GM12801 (cell line): ENCODE measurements around the gene GPX6.

ENCODE experiments used
- TF ChIP-seq, protein P1 (sequence below): IDR thresholded peaks from one replicate; pipeline ENCODE4 v1.5.1; 2011; ENCODE audit warnings: control low read depth; ENCODE audit not compliant: insufficient read length; ENCODE audit errors: extremely low read depth

The GPX6 gene

DNA sequence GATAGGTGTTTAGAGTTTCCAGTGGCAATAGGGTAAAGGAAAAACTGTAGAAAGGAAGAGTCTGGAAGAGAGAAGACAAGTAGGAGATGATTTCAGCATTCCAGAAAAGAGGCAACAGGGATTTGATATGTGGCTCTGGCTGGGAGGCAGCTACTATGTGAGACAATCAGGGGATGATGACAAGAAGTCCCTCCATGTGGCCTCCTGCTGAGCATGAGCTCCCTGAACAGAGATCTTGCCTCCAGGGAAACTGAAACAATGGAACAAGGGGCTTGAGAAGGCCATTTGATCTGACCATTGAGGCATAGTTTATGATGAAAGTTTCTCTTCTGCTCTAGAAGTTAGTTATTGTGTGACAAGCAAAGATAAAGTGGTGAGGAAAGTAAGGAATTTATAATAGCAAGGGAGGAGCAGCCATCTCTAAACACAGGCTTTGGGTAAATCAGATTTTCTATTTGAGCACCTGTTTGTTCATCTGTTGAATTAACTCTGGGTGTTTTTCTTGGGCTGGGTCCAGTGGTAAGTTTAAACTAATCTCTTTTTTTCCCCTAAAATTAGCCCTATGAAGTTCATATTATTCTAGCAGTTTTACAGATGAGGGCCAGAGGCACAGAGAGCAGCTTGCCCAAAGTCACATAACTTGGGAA lies 7.1 kb upstream of the GPX6 start:
- TF ChIP-seq, protein P1, sequence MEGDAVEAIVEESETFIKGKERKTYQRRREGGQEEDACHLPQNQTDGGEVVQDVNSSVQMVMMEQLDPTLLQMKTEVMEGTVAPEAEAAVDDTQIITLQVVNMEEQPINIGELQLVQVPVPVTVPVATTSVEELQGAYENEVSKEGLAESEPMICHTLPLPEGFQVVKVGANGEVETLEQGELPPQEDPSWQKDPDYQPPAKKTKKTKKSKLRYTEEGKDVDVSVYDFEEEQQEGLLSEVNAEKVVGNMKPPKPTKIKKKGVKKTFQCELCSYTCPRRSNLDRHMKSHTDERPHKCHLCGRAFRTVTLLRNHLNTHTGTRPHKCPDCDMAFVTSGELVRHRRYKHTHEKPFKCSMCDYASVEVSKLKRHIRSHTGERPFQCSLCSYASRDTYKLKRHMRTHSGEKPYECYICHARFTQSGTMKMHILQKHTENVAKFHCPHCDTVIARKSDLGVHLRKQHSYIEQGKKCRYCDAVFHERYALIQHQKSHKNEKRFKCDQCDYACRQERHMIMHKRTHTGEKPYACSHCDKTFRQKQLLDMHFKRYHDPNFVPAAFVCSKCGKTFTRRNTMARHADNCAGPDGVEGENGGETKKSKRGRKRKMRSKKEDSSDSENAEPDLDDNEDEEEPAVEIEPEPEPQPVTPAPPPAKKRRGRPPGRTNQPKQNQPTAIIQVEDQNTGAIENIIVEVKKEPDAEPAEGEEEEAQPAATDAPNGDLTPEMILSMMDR = no peak

DNA sequence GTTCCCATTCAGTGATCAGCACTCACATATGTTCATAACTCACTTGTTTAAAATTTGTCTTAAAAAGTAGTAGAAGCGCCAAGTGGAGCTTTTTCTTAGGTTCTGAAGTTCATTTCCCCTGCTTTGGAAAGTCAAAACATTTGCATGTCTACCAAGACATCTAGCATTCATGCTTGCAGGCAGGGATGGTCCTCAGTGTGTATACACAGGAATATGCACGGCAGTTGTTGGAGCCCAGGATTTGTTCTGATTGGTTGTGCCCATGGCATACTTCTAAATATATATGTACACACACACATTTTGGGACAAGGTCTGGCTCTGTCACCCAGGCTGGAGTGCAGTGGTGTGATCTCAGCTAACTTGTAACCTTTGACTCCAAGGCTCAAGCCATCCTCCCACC lies 2.4 kb upstream of the GPX6 start:
- TF ChIP-seq, protein P1 = no peak

DNA sequence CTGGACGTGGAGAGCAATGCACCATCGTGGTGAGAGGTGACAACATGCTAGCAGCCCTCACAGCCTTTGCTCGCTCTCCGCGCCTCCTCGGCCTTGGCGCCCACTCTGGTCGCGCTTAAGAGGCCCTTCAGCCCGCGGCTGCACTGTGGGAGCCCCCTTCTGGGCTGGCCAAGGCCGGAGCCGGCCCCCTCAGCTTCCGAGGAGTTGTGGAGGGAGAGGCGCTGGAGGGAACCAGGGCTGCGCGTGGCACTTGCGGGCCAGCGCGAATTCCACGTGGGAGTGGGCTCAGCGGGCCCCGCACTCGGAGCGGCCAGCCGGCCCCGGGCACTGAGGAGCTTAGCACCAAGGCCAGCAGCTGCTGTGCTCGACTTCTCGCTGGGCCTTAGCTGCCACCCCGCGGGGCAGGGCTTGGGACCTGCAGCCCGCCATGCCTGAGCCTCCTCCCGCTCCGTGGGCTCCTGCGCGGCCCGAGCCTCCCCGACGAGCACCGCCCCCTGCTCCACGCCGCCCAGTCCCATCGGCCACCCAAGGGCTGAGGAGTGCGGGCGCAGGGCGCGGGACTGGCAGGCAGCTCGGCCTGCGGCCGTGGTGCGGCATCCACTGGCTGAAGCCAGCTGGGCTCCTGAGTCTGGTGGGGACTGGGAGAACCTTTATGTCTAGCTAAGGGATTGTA lies 3.8 kb downstream of the GPX6 start:
- TF ChIP-seq, protein P1 = no peak

DNA sequence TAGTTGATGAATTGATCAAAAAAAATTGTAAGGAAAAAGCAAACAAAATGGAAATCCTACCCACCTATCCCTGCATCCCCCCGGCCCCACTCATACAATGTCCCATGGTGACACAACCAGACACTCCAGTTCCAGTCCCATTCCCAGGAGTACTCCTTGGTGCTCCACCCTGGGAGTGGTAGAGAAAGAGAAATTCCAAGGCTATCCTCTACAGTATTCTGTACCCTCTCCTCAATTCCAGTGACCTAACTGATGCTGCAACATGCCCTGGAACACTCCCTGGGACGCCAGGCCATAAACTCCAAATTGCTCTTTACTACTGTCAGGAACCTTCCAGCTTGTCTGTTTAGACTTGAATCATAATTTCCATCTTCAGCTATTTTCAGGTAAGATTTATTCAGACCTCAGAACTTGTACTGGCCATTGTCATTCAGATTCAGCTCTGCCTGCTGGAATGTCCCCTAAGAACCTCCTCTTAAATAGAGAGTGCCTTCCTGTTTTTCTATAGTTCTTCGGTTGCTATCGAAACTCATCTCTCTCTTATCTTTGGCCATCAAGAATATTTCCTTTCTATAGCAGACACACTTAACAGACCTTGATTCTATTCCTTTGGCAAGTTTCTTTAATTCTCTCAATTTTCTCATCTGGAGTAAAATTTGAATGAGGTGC lies 8.7 kb downstream of the GPX6 start:
- TF ChIP-seq, protein P1 = no peak

DNA sequence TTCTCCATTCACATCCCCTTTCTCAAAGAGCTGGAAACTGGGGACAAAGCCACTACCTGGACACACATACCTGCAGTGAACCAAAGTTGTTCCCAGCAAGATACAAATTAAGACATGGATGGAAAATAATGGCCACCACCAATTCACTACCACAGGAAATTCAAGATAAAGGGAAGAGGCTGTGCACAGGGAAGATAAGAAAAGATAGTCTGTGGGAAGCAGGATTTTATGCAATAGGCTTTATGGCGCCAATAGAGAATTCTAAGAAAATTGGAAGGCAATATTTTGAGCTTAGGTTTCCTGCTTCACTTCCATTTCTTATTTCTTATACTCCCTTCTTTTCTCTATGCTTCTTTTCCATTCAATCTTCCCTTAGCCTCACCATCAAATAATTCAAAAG lies 9.9 kb downstream of the GPX6 start:
- TF ChIP-seq, protein P1 = no peak

DNA sequence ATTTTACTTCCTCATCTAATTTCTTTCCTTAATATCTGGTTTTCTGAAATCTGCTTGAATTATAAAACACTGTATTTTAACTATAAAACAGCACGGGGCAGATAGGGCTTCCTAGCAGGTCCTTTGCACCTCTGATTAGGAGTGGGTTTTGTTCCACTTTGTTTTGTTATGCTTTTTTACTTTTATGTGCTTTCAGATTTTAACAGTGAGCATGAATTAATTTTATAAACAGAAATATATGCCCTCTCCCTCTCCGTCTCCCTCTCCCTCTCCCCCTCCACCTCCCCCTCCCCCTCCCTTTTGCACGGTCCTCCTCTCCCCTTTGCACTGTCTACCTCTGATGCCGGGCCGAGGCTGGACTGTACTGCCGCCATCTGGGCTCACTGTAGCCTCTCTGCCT lies 14.3 kb downstream of the GPX6 start:
- TF ChIP-seq, protein P1 = no peak

DNA sequence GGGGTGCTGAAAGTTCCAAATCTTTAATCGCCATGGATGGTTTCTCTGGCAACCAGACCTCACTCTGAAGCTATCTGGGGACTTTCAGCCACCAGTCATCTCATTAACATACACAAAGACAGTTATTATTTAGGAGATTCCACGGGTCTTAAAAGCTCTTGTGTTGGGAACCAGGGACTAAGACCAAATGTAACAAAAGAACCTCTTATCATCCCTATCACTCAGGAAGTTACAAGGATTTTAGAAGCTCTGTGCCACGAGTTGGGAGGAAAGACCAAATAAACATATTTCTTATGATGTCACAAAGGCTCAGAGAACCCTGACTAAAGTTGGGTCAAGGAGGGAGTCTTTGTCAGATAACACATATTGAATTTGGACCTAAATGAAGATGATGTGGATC lies 17.7 kb downstream of the GPX6 start:
- TF ChIP-seq, protein P1 = no peak
